Stimulated activated memory B cell treated with anti-CD40 and anti-IgM and Interleukin-4, amounts not matched to agents 10 μg/mL and 1 μg/mL and 100 μg/mL, for 72 hours (primary cell): Measurements from ENCODE around the gene AFG1L.
A peak's percentile ranks its signal among the peaks of the same experiment; 100 is the strongest.

Experiments
- ATAC-seq: fragments of 150-1000 bp; cut with Tn5 transposase; 2 replicates; pipeline ENCODE4 v1.10.0; 2021
- H3K27ac Mint-ChIP-seq: one replicate; pipeline ENCODE4 v1.8.0; 2022; ENCODE audit warnings: mild to moderate bottlenecking, mixed read lengths
- H3K27me3 Mint-ChIP-seq: one replicate; pipeline ENCODE4 v1.8.0; 2022; ENCODE audit warnings: mixed read lengths
- H3K36me3 Mint-ChIP-seq: one replicate; pipeline ENCODE4 v1.8.0; 2022; ENCODE audit warnings: mixed read lengths
- H3K4me1 Mint-ChIP-seq: one replicate; pipeline ENCODE4 v1.8.0; 2022; ENCODE audit warnings: mixed read lengths
- H3K4me3 Mint-ChIP-seq: one replicate; pipeline ENCODE4 v1.8.0; 2022; ENCODE audit warnings: mild to moderate bottlenecking, moderate library complexity, mixed read lengths
- H3K9me3 Mint-ChIP-seq: one replicate; pipeline ENCODE4 v1.8.0; 2022; ENCODE audit warnings: mixed read lengths

AFG1L gene

DNA sequence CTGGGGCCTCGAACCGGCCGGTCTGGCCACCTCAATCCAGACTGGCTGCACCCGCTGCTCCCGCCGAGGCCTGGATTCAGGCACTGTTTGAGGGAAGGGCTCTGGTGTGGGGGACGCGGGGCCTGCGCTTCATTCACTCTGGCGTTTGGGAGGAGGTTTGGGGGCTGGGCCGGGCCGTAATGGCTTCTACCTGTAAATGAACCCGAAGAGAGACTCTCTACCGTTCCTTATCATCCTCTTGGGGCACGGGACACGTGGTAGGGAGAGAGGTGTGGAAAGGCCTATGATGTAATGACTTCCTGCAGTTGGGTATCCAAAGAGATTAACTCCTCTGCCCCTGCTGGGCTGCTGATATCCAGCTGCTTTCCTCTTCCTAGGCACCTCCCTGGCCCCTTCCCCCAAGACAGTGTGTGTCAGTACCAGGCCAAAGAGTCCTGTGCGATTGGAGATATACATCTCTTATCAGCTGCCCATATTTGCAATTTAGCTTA lies 267.7 kb downstream of the AFG1L start:
- Mint-ChIP-seq H3K9me3 (peaks cover 3% of the 10 kb centered on the region), H3K27me3 (no peaks in the 10 kb centered on the region), H3K4me1 (peaks cover 52% of the 10 kb centered on the region), H3K36me3 (peaks cover 19% of the 10 kb centered on the region), H3K27ac (peak overlapping the region; percentile 95), H3K4me3 (peak overlapping the region; percentile 82)
- no peak for ATAC-seq

DNA sequence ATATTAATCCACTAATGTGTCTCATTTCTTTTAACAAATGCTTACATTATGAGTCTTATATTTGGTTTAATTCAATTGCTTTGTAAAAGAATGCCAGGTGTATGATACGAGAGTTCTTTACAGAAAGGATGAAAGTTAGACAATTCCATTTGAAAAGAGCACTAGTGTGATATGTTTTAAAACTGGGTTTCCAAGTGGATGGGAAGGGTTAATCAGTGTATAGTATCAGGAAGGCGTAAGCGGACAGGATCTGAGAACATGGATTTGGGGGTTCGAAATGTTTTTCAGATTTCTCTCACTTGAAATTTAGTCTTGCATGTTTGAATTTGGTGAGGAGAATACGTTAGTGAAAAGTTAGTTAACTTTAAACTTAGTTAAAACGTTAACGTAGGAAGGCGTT lies 268.4 kb downstream of the AFG1L start:
- no peaks in the 10 kb centered on the region for H3K27me3 Mint-ChIP-seq
- H3K36me3 Mint-ChIP-seq = peaks cover 23% of the 10 kb centered on the region
- peaks cover 3% of the 10 kb centered on the region for H3K9me3 Mint-ChIP-seq
- H3K27ac Mint-ChIP-seq = peak overlapping the region; percentile 95
- peaks cover 56% of the 10 kb centered on the region for H3K4me1 Mint-ChIP-seq
- no peak for ATAC-seq
- H3K4me3 Mint-ChIP-seq = peak overlapping the region; percentile 82

DNA sequence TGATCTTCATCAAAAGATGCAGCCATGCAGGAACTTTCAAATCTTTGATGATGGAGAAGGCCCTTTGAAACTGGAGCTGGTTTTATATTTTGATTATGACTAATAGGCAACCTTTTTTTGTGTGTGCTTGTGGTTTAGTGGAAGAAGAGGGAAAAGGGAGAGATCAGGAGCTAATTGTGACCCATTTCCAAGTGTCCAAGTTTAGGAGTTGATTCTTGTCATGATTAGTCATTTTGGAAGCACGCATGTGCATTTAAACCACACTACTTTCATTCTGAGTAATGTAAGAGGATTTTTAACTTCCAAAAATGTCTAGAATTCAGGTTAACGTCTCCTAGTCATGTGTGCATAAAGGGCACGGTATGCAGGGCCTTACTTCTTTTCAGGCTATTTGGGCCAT lies 269.3 kb downstream of the AFG1L start:
- Mint-ChIP-seq H3K4me3 (peak overlapping the region; percentile 45), H3K9me3 (peaks cover 3% of the 10 kb centered on the region), H3K27ac (peak overlapping the region; percentile 82), H3K4me1 (peaks cover 63% of the 10 kb centered on the region), H3K36me3 (peaks cover 30% of the 10 kb centered on the region), H3K27me3 (no peaks in the 10 kb centered on the region)
- no peak for ATAC-seq

DNA sequence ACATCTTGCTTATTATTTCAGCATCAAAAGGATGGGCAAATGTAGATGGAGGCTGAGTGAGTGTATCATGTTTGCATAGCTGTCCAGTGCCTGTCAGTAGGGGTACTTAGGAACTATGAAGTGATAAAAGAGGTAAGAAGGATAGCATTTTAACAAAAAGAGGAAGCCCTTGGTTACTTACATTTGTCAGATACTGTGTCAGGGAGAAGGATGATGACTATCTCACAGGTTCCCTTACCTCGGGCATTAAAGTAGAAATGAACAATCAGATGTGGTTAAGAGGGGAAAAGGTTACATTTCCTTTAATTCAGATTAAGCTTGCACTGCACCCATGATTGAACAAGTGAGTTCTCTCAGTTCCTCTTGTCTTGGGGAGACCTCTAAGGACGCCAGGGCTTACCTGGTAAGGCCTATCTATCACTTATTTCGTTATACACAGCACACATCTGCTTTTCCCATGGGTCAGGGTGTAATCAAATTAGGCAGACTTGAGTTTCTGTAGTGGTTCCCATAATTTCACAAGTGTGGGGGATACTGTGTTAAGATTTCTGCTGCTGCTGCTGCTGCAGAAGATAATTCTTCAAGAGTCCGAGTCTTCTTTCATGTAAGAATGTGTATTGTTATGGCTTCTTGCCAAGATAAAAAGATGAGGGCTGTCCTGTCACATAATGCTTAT lies 270.4 kb downstream of the AFG1L start:
- peak overlapping the region; percentile 82 for H3K27ac Mint-ChIP-seq
- H3K36me3 Mint-ChIP-seq = peaks cover 36% of the 10 kb centered on the region
- peaks cover 69% of the 10 kb centered on the region for H3K4me1 Mint-ChIP-seq
- peak overlapping the region; percentile 61 for H3K4me3 Mint-ChIP-seq
- ATAC-seq = peak; percentile 90
- H3K27me3 Mint-ChIP-seq = no peaks in the 10 kb centered on the region
- peaks cover 3% of the 10 kb centered on the region for H3K9me3 Mint-ChIP-seq

DNA sequence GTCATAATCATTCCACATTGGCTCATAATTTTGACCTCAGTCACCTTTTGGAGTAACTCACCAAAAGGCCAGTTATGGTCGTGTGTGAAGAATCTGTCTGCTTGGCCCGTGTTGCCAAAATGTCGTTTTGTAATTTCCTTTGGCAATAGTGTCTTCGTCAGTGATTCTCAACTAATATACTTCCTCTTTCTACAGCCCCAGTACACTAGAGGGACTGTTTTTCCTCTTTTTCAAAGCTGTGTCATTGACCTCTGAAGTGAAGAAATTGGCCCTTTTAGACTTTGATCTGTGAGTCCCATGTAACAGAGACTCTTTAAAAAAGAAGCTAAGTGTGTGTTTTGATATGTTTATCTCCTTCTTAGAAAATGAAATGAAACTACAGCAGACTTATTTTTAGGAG lies 271.0 kb downstream of the AFG1L start:
- Mint-ChIP-seq H3K4me1 (peaks cover 69% of the 10 kb centered on the region), H3K36me3 (peaks cover 42% of the 10 kb centered on the region)

DNA sequence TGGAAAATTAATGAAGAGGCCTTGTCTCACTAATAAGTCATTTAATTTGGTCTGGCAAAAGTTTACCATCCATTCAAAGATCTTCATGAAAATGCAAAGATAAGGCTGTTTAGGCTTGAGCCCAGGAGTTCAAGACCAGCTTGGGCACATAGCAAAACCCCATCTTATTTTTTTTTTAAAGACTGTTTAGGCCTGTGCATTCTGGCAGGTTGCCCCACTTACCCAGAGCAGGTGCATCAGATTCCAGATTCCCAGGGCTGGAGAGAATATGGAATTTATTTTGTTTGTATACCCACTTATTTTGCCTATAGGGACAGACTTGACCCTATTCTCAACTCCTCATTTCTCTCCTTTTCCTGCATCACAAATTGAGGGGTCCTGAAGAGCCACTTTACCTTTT lies 271.6 kb downstream of the AFG1L start:
- H3K9me3 Mint-ChIP-seq = peaks cover 3% of the 10 kb centered on the region
- H3K4me1 Mint-ChIP-seq = peaks cover 74% of the 10 kb centered on the region
- peaks cover 47% of the 10 kb centered on the region for H3K36me3 Mint-ChIP-seq
- H3K27ac Mint-ChIP-seq = peak overlapping the region; percentile 82
- peak overlapping the region; percentile 61 for H3K4me3 Mint-ChIP-seq
- ATAC-seq = no peak
- H3K27me3 Mint-ChIP-seq = no peaks in the 10 kb centered on the region

More for the DNA sequence above, 271.0 kb downstream of the AFG1L start:
- Mint-ChIP-seq H3K27ac (peak overlapping the region; percentile 82), H3K9me3 (peaks cover 3% of the 10 kb centered on the region), H3K4me3 (peak overlapping the region; percentile 61), H3K27me3 (no peaks in the 10 kb centered on the region)
- ATAC-seq = peak; percentile 73

DNA sequence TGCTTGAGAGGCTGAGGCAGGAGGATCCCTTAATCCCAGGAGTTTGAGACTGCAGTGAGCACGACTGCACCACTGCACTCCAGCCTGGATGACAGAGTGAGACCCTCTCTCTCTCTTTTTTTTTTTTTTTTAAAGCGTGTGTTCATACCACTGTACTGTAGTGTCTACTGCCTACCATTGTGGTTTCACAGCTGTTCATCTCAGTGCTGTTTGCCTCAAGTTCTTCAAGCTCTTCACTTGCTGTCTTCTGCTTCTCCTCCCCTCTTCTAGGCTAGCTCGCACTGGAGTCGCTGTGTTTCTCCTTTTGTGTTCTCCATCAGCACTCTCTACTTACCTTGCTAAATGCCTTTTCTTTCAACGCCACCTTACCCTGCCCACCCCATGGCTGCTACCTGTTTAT lies 273.2 kb downstream of the AFG1L start:
- H3K36me3 Mint-ChIP-seq = peaks cover 41% of the 10 kb centered on the region

DNA sequence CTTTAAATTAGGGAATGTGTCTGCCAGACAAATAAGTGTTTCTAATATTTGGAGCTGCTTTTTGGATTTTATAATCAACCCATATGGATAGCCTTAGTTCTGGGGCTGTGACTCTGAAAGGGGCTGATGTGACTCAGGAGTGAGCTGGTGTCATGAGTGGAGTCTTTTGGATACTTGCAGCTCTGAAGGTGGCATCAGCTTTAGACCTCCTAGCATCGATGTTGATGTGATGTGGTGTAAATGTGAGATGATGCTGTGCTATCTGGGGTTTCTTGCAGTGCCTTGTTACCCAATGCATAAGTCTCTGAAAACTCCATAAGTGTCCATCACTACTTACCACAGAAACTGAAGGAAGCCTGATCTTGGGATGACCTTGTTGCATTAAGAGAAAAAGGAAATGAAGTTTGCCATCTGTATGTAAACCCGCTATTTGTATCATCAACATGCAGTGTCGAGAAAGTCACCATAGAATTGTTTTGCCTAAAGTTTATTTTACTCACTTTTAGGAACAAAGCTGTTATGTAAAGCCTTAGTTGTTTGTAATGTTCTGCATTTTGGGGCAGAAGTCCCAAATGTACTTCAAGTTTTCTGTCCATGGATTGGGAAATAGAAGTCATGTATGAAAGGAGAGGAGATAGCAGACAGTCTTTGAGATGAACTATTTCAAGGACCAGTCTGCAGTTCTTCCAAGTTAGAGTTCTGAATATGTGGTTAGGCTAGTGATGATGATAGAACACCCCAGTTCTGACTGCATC lies 273.9 kb downstream of the AFG1L start:
- Mint-ChIP-seq H3K4me1 (peaks cover 58% of the 10 kb centered on the region), H3K4me3 (no peak overlapping the region), H3K27me3 (no peaks in the 10 kb centered on the region), H3K36me3 (peaks cover 37% of the 10 kb centered on the region), H3K9me3 (no peaks in the 10 kb centered on the region), H3K27ac (no peak overlapping the region)
- ATAC-seq = no peak

More for the DNA sequence above, 273.2 kb downstream of the AFG1L start:
- Mint-ChIP-seq H3K27ac (no peak overlapping the region), H3K27me3 (no peaks in the 10 kb centered on the region), H3K4me1 (peaks cover 63% of the 10 kb centered on the region), H3K9me3 (peaks cover 3% of the 10 kb centered on the region), H3K4me3 (no peak overlapping the region)
- no peak for ATAC-seq

DNA sequence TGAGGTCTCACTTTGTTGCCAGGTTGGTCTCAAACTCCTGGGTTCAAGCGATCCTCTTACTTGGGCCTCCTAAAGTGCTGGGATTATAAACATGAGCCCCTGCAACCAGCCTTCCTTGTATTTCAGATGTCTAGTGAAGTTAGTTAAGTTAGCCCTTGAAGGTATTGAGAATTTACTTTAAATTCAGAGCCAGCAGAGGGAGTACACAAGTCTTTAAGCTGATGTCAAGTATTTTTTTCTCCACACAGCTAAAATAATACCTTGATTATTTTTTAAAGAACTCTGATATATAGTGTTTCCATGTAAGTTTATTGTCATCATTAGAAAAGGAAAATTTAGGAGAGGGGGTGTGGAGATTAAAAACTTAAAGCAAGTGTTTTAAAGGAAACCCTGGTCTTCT lies 275.7 kb downstream of the AFG1L start:
- H3K9me3 Mint-ChIP-seq = no peaks in the 10 kb centered on the region
- ATAC-seq = no peak
- H3K27me3 Mint-ChIP-seq = no peaks in the 10 kb centered on the region
- peaks cover 37% of the 10 kb centered on the region for H3K36me3 Mint-ChIP-seq
- peaks cover 55% of the 10 kb centered on the region for H3K4me1 Mint-ChIP-seq
- H3K4me3 Mint-ChIP-seq = no peak overlapping the region
- no peak overlapping the region for H3K27ac Mint-ChIP-seq

DNA sequence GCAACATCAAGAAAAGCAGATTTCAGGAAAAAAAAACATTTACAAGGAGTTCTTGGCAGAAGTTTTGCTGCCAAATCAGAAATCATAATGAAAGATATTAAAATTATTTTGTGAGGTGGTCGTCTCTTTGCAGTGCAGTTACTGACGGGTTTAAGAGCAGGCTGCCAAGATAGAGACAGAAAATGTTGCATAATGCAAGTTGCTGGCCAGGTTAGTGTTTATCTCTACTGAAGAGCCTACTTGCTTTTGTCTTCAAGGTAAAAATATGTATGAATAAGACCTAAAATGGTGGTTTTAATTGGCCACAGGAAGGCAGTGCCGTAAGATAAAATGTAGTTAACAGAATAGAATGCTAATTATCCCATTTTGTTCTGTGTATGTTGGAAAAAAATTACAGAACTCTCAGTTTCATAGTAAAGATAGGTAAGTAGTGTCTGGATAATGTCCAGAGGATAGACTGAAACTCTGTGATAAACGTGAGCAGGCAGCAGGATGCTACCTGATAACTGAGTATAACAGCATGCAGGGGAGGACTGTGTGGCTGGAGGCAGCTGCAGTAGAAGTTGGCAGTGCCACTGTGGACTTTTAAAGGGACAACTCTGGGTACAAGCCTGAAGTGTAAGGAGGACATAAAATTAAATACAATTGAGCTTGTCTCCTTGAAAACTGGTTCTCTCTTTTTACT lies 279.7 kb downstream of the AFG1L start:
- Mint-ChIP-seq H3K4me1 (peaks cover 59% of the 10 kb centered on the region), H3K9me3 (no peaks in the 10 kb centered on the region), H3K4me3 (no peak overlapping the region)

More for the DNA sequence above, 279.7 kb downstream of the AFG1L start:
- Mint-ChIP-seq H3K27ac (no peak overlapping the region), H3K36me3 (peaks cover 37% of the 10 kb centered on the region), H3K27me3 (no peaks in the 10 kb centered on the region)
- ATAC-seq = no peak
